Heart right ventricle (tissue), 16 donors: ENCODE measurements around the gene RGS18. TPM values are rescaled to one million over a fixed set of nuclear protein-coding genes. Genes with fewer than 3 reads are reported as not detected.

Experiments
- ATAC-seq, 8 donors: fragments of 200-7000 bp; cut with Tn5 transposase; one replicate each; pipeline ENCODE4 v1.9.1; 2020; ENCODE audit warnings: mild to moderate bottlenecking in 8 of 8, moderate library complexity in 8 of 8, moderate number of reproducible peaks in 1 of 8
- DNase-seq, 2 donors: peaks; one replicate each; pipeline ENCODE4 v3.0.0-alpha.2; 2020
- H3K27ac ChIP-seq, 10 donors: fragments of 200-600 bp; sonication (generic) in 2 of 10; one replicate each; pipeline versions ENCODE4 v1.5.0 to v1.8.0; 2020 to 2022; ENCODE audit warnings: mild to moderate bottlenecking in 3 of 10
- H3K27me3 ChIP-seq, 7 donors: fragments of 200-600 bp; one replicate each; pipeline ENCODE4 v1.8.0; 2021 to 2022; ENCODE audit warnings: mild to moderate bottlenecking in 2 of 7
- H3K36me3 ChIP-seq, 9 donors: fragments of 200-600 bp; sonication (generic) in 1 of 9; one replicate each; pipeline versions ENCODE4 v1.5.0 to v1.8.0; 2020 to 2022; ENCODE audit warnings: mild to moderate bottlenecking in 2 of 9
- H3K4me1 ChIP-seq, 9 donors: fragments of 200-600 bp; sonication (generic) in 1 of 9; one replicate each; pipeline versions ENCODE4 v1.5.0 to v1.8.0; 2020 to 2022; ENCODE audit warnings: mild to moderate bottlenecking in 4 of 9
- H3K4me3 ChIP-seq, 10 donors: fragments of 200-600 bp; sonication (generic) in 2 of 10; one replicate each; pipeline versions ENCODE4 v1.5.0 to v1.8.0; 2020 to 2022; ENCODE audit warnings: mild to moderate bottlenecking in 7 of 10, moderate library complexity in 2 of 10
- H3K9me3 ChIP-seq, 11 donors: fragments of 200-600 bp in 10 of 11; sonication (generic) in 2 of 11; one replicate each; pipeline versions ENCODE4 v1.5.0 to v1.8.0; 2013 to 2022; ENCODE audit warnings: mild to moderate bottlenecking in 2 of 11, control low read depth in 1 of 11, moderate library complexity in 1 of 11
- WGBS, 2 donors: extraction: QIAGEN DNeasy Blood & Tissue Kit; methylation state at CpG; one replicate each; pipeline ENCODE4 v1.1.7; 2013; ENCODE audit warnings: inconsistent platforms in 1 of 2; 5-methylcytosine and 5-hydroxymethylcytosine counted together
- intact Hi-C, 10 donors: fragments of 100-400 bp; cut with DNase I; formaldehyde crosslinking; loops; one replicate each; pipeline versions ENCODE4 v1.11.1 to v1.14.2; 2022
- polyA plus RNA-seq, 2 donors: library from polyadenylated mRNA; stranded (reverse); fragments of 200-250 nt; gene quantifications; one replicate each; pipeline ENCODE4 v1.2.3, GENCODE V29; 2013
- total RNA-seq, 10 donors: library from RNA; stranded (reverse); fragmentation: NEBNext Ultra II Directional in 3 of 10; extraction: Animal tissue kit (Norgen Biotek cat#: 25700) in 3 of 10; gene quantifications; one replicate each; pipeline versions ENCODE4 v1.2.1 to v1.2.4, GENCODE V29; 2021 to 2023
- TF ChIP-seq, protein P1 (sequence below), 9 donors: fragments of 200-600 bp; sonication (generic) in 2 of 9; IDR thresholded peaks; one replicate each; pipeline versions ENCODE4 v1.5.0 to v1.8.0; 2021 to 2022; ENCODE audit warnings: antibody characterized with exemption in 9 of 9, mild to moderate bottlenecking in 5 of 9, moderate library complexity in 1 of 9
- donor health status: Arrhythmogenic right ventricular cardiomyopathy.
- donor health status: ischemic (EF 13 %, LVEDD 7.1; RV severe dilation, severe dysfunction).
- donor health status: healthy with polysubstance abuse.
- donor health status: DM: no; HTN: yes; CAD: no.
- donor health status: DM: no; HTN: no; CAD: no.
- donor health status: ischemic (EF 25% LVEDD 6.9; RV normal size, moderate dysfunction).
- donor health status: ischemic (EF 25% LVEDD 5.7; RV mildly dilated, moderate dysfunction).
- donor health status: healthy.
- donor health status: DM: yes; HTN: yes; CAD: no.
- donor health status: Ischemic cardiomyopathy.
- donor health status: ischemic (EF 35%, LVEDD 5.7; RV mildly dilated, moderate dysfunction).
- donor health status: nonischemic (EF 11% LVEDD 7.7; RV severe dilation, severe dysfunction).
- donor health status: DM: yes; HTN: yes; CAD: no.
- donor health status: PGD.
- donor health status: ischemic (EF 29% LVEDD 5.4; RV normal size, mild dysfunction).
- donor health status: nonischemic (EF 23%, LVEDD 6.1; RV moderate dilation, normal function).

The RGS18 gene
- total and polyA plus RNA-seq, 12 donors, result 0.34 to 3.6 (median 0.65) TPM

DNA sequence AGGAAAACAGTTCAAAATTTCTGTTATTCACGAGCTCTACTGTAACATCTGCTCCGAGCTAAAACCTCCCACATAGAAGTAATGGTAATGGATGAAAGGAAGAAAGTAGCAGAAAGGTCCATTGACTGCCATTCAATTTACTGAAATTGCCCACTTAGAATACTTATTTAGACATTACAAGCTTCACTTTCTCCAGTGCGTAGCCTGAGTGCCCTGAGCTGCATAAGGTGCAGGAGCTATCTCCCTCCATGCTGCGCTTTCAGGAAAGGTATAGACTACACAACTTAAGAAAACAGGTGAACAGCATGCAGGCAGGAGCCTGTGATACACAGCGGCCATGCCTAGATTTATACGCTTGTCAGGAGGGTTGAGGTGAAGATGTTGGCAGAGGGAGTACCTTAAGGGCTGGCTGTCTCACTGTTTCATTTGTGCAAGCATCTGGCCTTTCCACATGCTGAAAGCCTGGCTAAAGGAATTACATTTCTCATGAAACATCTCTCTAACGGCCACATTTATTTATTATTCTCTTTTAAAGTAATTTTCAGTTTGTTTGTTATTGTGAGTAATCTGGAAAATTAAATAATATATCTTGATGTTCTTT is 74.7 kb downstream of the RGS18 start:
- WGBS, 2 donors, result 78 to 85% methylated on average over 7 of the region's 7 CpGs

DNA sequence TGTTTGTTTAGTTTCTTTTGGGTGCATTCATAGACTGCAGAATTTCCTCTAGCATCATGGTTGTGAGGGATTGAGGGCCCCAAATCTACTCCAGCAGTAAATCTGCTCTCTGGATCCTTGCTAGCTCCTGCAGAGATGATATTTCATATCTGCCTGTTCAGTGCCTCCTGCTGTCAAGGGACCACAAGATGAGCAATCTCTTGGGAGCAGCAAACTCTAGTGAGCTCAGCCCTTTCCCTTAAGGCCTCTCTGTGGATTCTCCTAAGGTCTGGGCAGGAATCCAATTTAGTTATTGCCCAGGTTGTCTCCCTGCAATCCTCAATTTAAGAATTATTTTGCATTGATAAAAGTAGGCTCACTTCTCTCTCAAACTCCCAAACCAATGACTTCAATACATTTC is 76.9 kb downstream of the RGS18 start:
- TF ChIP-seq, protein P1, sequence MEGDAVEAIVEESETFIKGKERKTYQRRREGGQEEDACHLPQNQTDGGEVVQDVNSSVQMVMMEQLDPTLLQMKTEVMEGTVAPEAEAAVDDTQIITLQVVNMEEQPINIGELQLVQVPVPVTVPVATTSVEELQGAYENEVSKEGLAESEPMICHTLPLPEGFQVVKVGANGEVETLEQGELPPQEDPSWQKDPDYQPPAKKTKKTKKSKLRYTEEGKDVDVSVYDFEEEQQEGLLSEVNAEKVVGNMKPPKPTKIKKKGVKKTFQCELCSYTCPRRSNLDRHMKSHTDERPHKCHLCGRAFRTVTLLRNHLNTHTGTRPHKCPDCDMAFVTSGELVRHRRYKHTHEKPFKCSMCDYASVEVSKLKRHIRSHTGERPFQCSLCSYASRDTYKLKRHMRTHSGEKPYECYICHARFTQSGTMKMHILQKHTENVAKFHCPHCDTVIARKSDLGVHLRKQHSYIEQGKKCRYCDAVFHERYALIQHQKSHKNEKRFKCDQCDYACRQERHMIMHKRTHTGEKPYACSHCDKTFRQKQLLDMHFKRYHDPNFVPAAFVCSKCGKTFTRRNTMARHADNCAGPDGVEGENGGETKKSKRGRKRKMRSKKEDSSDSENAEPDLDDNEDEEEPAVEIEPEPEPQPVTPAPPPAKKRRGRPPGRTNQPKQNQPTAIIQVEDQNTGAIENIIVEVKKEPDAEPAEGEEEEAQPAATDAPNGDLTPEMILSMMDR (IDR thresholded peaks at IDR 0.05), result no peak
- Histone ChIP-seq H3K27ac (no peak overlapping the region), H3K36me3 (no peaks in the 10 kb centered on the region), H3K4me1 (no peaks in the 10 kb centered on the region), H3K9me3 (peaks cover 0 to 2% (median 0%) of the 10 kb centered on the region in 11 donors), H3K27me3 (no peaks in the 10 kb centered on the region), H3K4me3 (no peak overlapping the region)
- no peak for DNase-seq
- ATAC-seq, result no peak
- intact Hi-C loops, result no loop called here

More for the DNA sequence above, 74.7 kb downstream of the RGS18 start:
- H3K4me1 ChIP-seq, result no peaks in the 10 kb centered on the region
- no peak overlapping the region for H3K27ac ChIP-seq
- intact Hi-C loops, result no loop called here
- H3K9me3 ChIP-seq, result peaks cover 0 to 2% (median 0%) of the 10 kb centered on the region in 11 donors
- no peak overlapping the region for H3K4me3 ChIP-seq
- DNase-seq (no peak), ATAC-seq (no peak)
- no peaks in the 10 kb centered on the region for H3K36me3 ChIP-seq
- TF ChIP-seq, protein P1 (IDR thresholded peaks at IDR 0.05), result no peak
- H3K27me3 ChIP-seq, result no peaks in the 10 kb centered on the region

Other genes starting within 250 kb of the RGS18 start
- gene RGS21, start 158.5 kb downstream of the RGS18 start, total RNA-seq, result not detected
- not detected for gene RGS21, start 158.5 kb downstream of the RGS18 start, polyA plus RNA-seq